Mucosa of descending colon (tissue), 3 donors: ENCODE results near the gene PGBD5. TPM values are rescaled to one million over a fixed set of nuclear protein-coding genes. Genes with fewer than 3 reads are reported as not detected.

ENCODE experiments used
- ATAC-seq: fragments of 200-7000 bp; cut with Tn5 transposase; one replicate; pipeline ENCODE4 v1.9.1; 2020; ENCODE audit warnings: mild to moderate bottlenecking, moderate library complexity
- DNase-seq, 3 donors: peaks; one replicate each; pipeline ENCODE4 v3.0.0-alpha.2; 2020
- H3K36me3 ChIP-seq: fragments of 200-600 bp; one replicate; pipeline ENCODE4 v1.8.0; 2021; ENCODE audit warnings: low read depth, mild to moderate bottlenecking
- H3K4me1 ChIP-seq: fragments of 200-600 bp; one replicate; pipeline ENCODE4 v1.8.0; 2021; ENCODE audit warnings: low read depth, mild to moderate bottlenecking
- H3K4me3 ChIP-seq: fragments of 200-600 bp; one replicate; pipeline ENCODE4 v1.8.0; 2021; ENCODE audit warnings: mild to moderate bottlenecking
- H3K9me3 ChIP-seq: fragments of 200-600 bp; one replicate; pipeline ENCODE4 v1.8.0; 2021; ENCODE audit warnings: mild to moderate bottlenecking
- intact Hi-C, 2 donors: fragments of 100-400 bp; cut with DNase I in 1 of 2; cut with micrococcal nuclease in 1 of 2; formaldehyde crosslinking; loops; one replicate each; pipeline versions ENCODE4 v1.11.0 to v1.11.1; 2022; cut with DNase I, micrococcal nuclease
- total RNA-seq, 3 donors: library from RNA; stranded (reverse); fragmentation: NEBNext Ultra II Directional in 2 of 3; extraction: Animal tissue kit (Norgen Biotek cat#: 25700) in 2 of 3; gene quantifications; one replicate each; pipeline versions ENCODE4 v1.2.1 to v1.2.4, GENCODE V29; 2021 to 2023
- TF ChIP-seq, protein P1 (sequence below): fragments of 200-600 bp; IDR thresholded peaks from one replicate; pipeline ENCODE4 v1.8.0; 2022; ENCODE audit warnings: antibody characterized with exemption, mild to moderate bottlenecking
- donor health status: DM: no; HTN: no; CAD: no; lungs with moderate emphysema.
- donor health status: DM: no; HTN: no; CAD: no.
- donor health status: DM: no; HTN: yes; CAD: no.

PGBD5 gene
- total RNA-seq, 3 donors from 2014 or later, result 1.4 to 3.2 (median 2.7) TPM

DNA sequence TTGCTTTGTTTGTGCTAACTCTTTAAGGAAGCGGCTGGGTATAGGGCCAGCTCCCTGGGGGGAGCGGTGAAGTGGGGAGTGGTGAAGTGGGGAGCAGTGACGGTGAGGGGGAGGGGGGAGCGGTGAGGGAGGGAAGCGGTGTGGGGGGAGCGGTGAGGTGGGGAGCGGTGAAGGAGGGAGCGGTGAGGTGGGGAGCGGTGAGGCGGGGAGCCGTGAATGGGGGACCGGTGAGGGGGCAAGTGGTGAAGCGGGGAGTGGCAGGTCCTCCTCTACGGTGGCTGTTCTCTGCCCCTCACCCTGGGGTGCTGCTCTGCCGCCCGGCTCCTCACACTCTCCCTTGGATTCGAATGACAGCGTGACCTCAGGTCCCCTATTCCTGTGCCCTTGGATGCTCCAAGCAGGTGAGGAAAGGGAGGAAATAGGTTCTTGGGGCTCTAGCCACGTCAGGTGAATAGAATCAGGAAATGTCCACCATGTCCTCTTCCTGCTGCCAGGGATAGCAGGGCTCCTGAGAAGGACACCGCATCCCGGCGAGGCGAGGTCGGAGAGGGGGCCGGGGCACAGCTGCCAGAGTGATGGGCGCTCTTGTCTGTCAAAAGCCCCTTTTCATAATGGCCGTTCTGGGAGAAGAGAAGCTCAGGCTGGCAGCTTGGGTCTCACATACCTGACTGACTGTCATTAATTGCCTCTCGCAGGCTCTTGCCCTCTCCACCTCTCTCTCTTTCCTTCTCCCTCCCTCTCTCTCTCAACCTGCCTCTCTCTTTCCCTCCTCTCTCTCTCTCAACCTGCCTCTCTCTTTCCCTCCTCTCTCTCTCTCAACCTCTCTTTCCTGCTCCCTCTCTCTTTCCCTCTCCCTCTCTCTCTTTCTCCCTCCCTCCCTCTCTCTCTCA is 134.2 kb downstream of the PGBD5 start:
- intact Hi-C loops, result no loop called here
- TF ChIP-seq, protein P1, sequence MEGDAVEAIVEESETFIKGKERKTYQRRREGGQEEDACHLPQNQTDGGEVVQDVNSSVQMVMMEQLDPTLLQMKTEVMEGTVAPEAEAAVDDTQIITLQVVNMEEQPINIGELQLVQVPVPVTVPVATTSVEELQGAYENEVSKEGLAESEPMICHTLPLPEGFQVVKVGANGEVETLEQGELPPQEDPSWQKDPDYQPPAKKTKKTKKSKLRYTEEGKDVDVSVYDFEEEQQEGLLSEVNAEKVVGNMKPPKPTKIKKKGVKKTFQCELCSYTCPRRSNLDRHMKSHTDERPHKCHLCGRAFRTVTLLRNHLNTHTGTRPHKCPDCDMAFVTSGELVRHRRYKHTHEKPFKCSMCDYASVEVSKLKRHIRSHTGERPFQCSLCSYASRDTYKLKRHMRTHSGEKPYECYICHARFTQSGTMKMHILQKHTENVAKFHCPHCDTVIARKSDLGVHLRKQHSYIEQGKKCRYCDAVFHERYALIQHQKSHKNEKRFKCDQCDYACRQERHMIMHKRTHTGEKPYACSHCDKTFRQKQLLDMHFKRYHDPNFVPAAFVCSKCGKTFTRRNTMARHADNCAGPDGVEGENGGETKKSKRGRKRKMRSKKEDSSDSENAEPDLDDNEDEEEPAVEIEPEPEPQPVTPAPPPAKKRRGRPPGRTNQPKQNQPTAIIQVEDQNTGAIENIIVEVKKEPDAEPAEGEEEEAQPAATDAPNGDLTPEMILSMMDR, result no peak
- ATAC-seq, result peak; percentile 60
- Histone ChIP-seq H3K4me3 (no peak overlapping the region), H3K9me3 (no peaks in the 10 kb centered on the region), H3K36me3 (no peaks in the 10 kb centered on the region), H3K4me1 (no peaks in the 10 kb centered on the region)
- DNase-seq, result peak in 1 of 3 donors; percentile 0

DNA sequence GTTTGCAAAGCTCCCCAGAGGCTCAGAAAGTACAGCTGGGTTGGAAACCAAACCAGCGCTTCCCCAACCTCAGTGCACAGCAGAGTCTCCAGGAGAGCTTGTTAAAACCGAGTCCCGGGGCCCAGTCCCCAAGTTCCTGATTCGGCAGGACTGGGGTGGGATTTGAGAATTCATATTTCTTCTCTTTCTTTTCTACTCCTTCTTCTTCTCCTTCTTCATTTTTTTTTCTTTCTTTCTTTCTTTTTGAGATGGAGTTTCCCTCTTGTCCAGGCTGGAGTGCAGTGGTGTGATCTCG is 136.8 kb downstream of the PGBD5 start:
- no peak for DNase-seq
- intact Hi-C loops, result no loop called here

DNA sequence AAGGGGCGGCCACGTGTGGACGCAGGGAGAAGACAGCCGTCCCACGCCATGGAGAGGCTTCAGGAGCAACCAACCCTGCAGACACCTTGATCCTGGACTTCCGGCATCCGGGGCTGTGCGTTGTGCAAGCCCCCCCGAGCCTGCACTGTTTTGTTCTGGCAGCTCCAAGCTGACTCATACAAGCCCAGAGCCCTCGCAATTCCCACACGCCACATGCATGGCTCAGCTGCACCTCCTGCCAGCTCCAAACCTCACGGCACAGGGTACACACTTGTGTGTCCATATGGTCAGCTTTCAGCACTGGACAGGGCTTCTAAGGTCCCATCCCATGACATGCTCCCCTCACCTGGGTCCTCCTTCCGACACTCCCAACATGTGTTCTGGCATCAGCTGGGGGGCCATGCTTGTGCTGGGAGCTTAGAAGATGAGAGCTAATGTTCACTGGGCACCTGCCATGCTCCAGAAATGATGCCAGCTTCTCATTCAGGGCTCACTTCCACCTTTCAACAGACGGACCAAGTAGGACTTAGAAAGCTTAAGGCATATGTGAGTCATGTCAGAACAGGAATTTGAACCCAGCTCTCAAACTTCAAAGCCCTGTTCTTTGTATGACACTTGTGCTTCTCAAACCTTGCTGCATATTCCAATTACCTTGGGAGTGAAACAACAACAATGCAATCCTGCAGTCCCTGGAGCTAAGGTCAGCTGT is 137.3 kb downstream of the PGBD5 start:
- DNase-seq (no peak), ATAC-seq (peak; percentile 10)
- H3K4me3 ChIP-seq, result no peak overlapping the region
- intact Hi-C loops, result no loop called here
- H3K9me3 ChIP-seq, result no peaks in the 10 kb centered on the region
- H3K4me1 ChIP-seq, result no peaks in the 10 kb centered on the region
- no peaks in the 10 kb centered on the region for H3K36me3 ChIP-seq
- TF ChIP-seq, protein P1, result no peak

More for the DNA sequence above, 136.8 kb downstream of the PGBD5 start:
- TF ChIP-seq, protein P1, result no peak
- H3K36me3 ChIP-seq, result no peaks in the 10 kb centered on the region
- no peak for ATAC-seq
- H3K4me1 ChIP-seq, result no peaks in the 10 kb centered on the region
- H3K9me3 ChIP-seq, result no peaks in the 10 kb centered on the region
- no peak overlapping the region for H3K4me3 ChIP-seq

DNA sequence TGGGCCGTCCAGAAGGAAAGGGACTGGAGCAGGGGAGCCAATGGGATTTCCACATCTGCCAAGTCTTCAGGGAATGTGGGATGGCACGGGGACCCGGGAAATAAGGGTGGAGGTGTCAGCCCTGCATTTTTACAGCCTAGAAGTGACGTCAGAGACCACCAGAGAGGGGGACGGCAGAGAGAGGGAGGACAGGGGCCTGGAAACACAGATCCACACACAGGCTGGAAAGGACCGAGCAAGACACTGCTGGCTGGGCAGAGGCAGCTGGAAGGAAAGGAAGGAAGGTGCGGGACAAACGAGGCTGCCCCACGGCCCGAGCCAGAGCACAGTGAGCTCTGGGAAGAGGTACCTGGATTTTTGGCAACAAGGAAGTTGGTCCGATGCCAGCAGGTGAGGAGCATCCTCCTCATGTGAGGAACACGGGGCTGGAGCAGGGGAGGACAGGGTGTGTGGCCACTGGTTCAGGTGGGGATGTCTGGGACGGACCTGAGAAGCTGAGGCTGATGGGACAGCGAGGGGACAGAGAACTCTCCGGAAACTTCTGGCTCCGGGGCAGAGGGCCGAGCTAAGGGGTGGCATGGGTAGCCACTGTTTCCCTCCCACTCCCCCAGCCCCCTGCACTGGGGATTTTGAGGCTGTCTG is 138.3 kb downstream of the PGBD5 start:
- no peaks in the 10 kb centered on the region for H3K4me1 ChIP-seq
- ATAC-seq (no peak), DNase-seq (no peak)
- no peak overlapping the region for H3K4me3 ChIP-seq
- H3K9me3 ChIP-seq, result no peaks in the 10 kb centered on the region
- H3K36me3 ChIP-seq, result no peaks in the 10 kb centered on the region
- intact Hi-C loops, result no loop called here
- TF ChIP-seq, protein P1, result no peak

DNA sequence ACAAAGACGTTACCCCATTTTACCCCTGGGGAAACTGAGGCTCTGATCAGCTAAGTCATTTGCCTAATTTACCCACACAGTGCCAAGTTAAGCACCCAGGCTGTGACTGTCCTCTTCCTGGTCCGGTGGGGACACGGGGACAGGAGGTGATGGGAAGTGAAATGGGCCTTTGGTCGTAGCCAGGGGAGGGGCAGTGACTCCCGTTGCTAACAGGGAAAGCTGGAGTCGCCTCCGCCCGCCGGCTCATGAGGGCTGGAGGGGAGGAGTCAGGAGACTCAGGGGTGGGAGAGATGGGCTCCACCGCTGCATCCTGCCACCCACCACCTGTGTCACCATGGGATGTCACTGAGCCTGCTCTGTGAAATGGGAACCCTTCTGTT is 139.3 kb downstream of the PGBD5 start:
- DNase-seq (no peak), ATAC-seq (no peak)
- Histone ChIP-seq H3K4me1 (peaks cover 8% of the 10 kb centered on the region), H3K9me3 (no peaks in the 10 kb centered on the region), H3K36me3 (no peaks in the 10 kb centered on the region), H3K4me3 (no peak overlapping the region)
- intact Hi-C loops, result no loop called here
- TF ChIP-seq, protein P1, result no peak
